Activated CD4-positive, alpha-beta T cell treated with anti-CD3 and anti-CD28 coated beads, Interleukin-2, amount 10 ng/mL, durations not matched to agents 24 days and 14 days (primary cell): ENCODE results near the gene AGO1. TPM values are rescaled to one million over a fixed set of nuclear protein-coding genes. Genes with fewer than 3 reads are reported as not detected.
"Not testable (repeated sequence)": the region's sequence is repeated elsewhere in the genome, so short reads cannot be mapped to it uniquely, and the experiment has no call there.

ENCODE experiments used
- DNase-seq: peaks from one replicate; pipeline ENCODE4 v3.0.0; 2022
- H3K27ac Mint-ChIP-seq: one replicate; pipeline ENCODE4 v1.8.0; 2022; ENCODE audit warnings: mild to moderate bottlenecking, mixed read lengths
- H3K27me3 Mint-ChIP-seq: one replicate; pipeline ENCODE4 v1.8.0; 2022; ENCODE audit warnings: mixed read lengths
- H3K36me3 Mint-ChIP-seq: one replicate; pipeline ENCODE4 v1.8.0; 2022; ENCODE audit warnings: low read depth, mild to moderate bottlenecking, mixed read lengths
- H3K4me1 Mint-ChIP-seq: one replicate; pipeline ENCODE4 v1.8.0; 2021; ENCODE audit warnings: mixed read lengths
- H3K4me3 Mint-ChIP-seq: one replicate; pipeline ENCODE4 v1.8.0; 2022; ENCODE audit warnings: mild to moderate bottlenecking, moderate library complexity, mixed read lengths
- H3K9me3 Mint-ChIP-seq: one replicate; pipeline ENCODE4 v1.8.0; 2021; ENCODE audit warnings: mixed read lengths
- intact Hi-C: fragments of 100-400 bp; cut with micrococcal nuclease; formaldehyde crosslinking; loops from one replicate; pipeline ENCODE4 v1.15.1; 2023
- total RNA-seq: library from RNA; stranded (reverse); gene quantifications from 2 replicates; pipeline ENCODE4 v1.2.3, GENCODE V29; 2022

The AGO1 gene
- total RNA-seq, 1 donor from 2014 or later: 39.1 TPM

GRCh38 chr1:35881850-35882273 is 1.1 kb upstream of the AGO1 start:
- DNase-seq: no peak
- Mint-ChIP-seq H3K9me3 (no peaks in the 10 kb centered on the region), H3K27ac (no peak overlapping the region), H3K27me3 (peaks cover 5% of the 10 kb centered on the region), H3K36me3 (peaks cover 2% of the 10 kb centered on the region), H3K4me3 (peak overlapping the region; percentile 15), H3K4me1 (peaks cover 32% of the 10 kb centered on the region)
- intact Hi-C loops: loop anchor here (2.0 to 5.0 kb wide), 2 partner anchors 49 to 205 kb away; partner anchors contain the start of genes ADPRS and AGO3

DNA sequence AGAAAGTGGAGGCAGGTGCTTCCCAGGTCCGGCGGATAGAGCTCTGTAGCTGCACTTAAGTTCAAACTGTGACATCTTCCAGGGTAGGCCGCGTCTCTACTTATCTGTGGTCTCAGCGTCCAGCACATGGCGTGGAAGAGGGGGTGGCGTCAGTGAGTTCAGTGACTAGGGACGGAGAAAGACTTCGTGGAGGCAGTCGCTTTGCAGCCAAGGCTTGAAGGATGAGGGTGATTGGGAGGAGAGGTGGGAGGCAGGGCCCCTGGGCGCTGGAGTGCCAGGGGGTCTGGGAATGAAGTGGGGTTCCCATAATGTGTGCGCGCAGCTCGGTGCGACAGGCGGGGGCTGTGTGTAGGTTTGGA is 444 bp upstream of the AGO1 start:
- intact Hi-C loops: loop anchor here (2.0 to 5.0 kb wide), 2 partner anchors 48 to 205 kb away; partner anchors contain the start of genes ADPRS and AGO3
- H3K4me3 Mint-ChIP-seq: peak overlapping the region; percentile 15
- no peak for DNase-seq
- peaks cover 38% of the 10 kb centered on the region for H3K4me1 Mint-ChIP-seq
- H3K9me3 Mint-ChIP-seq: no peaks in the 10 kb centered on the region
- H3K36me3 Mint-ChIP-seq: peaks cover 2% of the 10 kb centered on the region
- H3K27me3 Mint-ChIP-seq: peaks cover 5% of the 10 kb centered on the region
- H3K27ac Mint-ChIP-seq: peak overlapping the region; percentile 62

- Mint-ChIP-seq H3K27ac (peak overlapping the region; percentile 82), H3K9me3 (no peaks in the 10 kb centered on the region), H3K36me3 (peaks cover 5% of the 10 kb centered on the region), H3K4me1 (peaks cover 41% of the 10 kb centered on the region), H3K4me3 (peak overlapping the region; percentile 95), H3K27me3 (peaks cover 5% of the 10 kb centered on the region)
- intact Hi-C loops: loop anchor here (2.0 to 5.0 kb wide), 2 partner anchors 47 to 204 kb away; partner anchors contain the start of genes ADPRS and AGO3
- DNase-seq: peak; percentile 84
These were observed 659 bp downstream of the AGO1 start for GRCh38 chr1:35883635-35884101.

DNA sequence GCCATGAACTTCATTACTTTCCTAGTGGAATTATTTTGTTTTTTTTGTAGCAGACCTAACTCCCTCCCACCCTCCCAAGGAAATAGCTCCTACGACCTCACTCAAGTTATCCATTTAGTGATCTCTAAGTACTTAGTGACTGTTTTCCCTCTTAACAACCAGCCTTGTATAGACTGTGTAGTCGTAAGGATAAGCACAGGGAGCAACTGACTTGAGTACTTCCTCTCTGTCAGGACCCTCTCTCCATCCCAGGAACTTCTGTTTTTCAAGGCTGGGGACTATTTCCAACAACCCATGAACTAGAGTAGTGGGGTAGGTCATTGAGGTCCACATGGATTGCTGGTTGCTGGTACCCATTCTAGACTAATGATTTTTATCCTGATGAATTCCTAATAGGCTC is 1.9 kb downstream of the AGO1 start:
- Mint-ChIP-seq H3K9me3 (no peaks in the 10 kb centered on the region), H3K36me3 (peaks cover 10% of the 10 kb centered on the region), H3K4me1 (peaks cover 41% of the 10 kb centered on the region), H3K4me3 (peak overlapping the region; percentile 40), H3K27ac (no peak overlapping the region), H3K27me3 (peaks cover 4% of the 10 kb centered on the region)
- intact Hi-C loops: loop anchor here (5.0 kb wide), 1 partner anchor 202 kb away; the partner anchor contains the start of gene ADPRS
- no peak for DNase-seq

GRCh38 chr1:35885961-35886558 is 3.1 kb downstream of the AGO1 start:
- peaks cover 15% of the 10 kb centered on the region for H3K36me3 Mint-ChIP-seq
- no peak overlapping the region for H3K27ac Mint-ChIP-seq

GRCh38 chr1:35886577-35887431 is 3.8 kb downstream of the AGO1 start:
- Mint-ChIP-seq H3K4me3 (no peak overlapping the region), H3K36me3 (peaks cover 18% of the 10 kb centered on the region), H3K4me1 (peaks cover 38% of the 10 kb centered on the region), H3K9me3 (no peaks in the 10 kb centered on the region), H3K27me3 (peaks cover under 1% of the 10 kb centered on the region), H3K27ac (no peak overlapping the region)
- intact Hi-C loops: no loop called here
- no peak for DNase-seq

More at GRCh38 chr1:35885961-35886558, 3.1 kb downstream of the AGO1 start:
- H3K27me3 Mint-ChIP-seq: peaks cover 4% of the 10 kb centered on the region
- no peak for DNase-seq
- no peak overlapping the region for H3K4me3 Mint-ChIP-seq
- H3K4me1 Mint-ChIP-seq: peaks cover 41% of the 10 kb centered on the region
- intact Hi-C loops: no loop called here
- no peaks in the 10 kb centered on the region for H3K9me3 Mint-ChIP-seq

DNA sequence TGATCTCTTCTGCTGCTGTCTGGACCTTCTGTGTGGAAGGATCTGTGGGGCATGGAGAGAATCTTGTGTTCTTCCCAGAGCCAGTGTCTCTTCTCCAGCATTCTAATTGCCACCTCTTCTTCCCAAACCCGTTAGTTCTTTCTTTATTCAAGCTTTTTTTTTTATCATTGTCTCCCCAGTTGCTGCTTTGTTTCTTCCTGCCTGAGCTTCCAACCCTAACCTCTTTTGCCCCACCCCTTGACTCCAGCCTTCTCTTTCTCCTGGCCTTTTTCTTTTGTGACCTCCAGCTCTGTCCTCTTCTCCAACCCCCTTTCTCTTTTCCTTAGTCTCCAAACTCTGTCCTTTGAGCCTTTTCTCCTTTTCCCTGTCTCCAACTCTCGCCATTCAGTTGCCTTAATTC is 4.5 kb downstream of the AGO1 start:
- no peaks in the 10 kb centered on the region for H3K27me3 Mint-ChIP-seq
- intact Hi-C loops: no loop called here
- no peak overlapping the region for H3K4me3 Mint-ChIP-seq
- H3K36me3 Mint-ChIP-seq: peaks cover 18% of the 10 kb centered on the region
- no peak for DNase-seq
- peak overlapping the region; percentile 14 for H3K27ac Mint-ChIP-seq
- peaks cover 32% of the 10 kb centered on the region for H3K4me1 Mint-ChIP-seq
- no peaks in the 10 kb centered on the region for H3K9me3 Mint-ChIP-seq

DNA sequence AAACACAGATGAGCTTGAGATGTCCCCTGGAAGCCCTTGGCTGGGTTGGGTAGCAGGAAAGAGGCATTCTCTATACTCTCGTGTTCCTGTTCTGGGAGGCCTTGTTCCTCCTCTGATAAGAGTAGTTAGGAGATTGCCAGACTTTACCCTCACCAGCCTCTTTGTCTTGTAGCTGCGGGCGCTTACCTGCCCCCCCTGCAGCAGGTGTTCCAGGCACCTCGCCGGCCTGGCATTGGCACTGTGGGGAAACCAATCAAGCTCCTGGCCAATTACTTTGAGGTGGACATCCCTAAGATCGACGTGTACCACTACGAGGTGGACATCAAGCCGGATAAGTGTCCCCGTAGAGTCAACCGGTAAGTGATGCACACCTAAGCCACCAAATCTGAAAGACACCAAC is 5.2 kb downstream of the AGO1 start:
- Mint-ChIP-seq H3K9me3 (no peaks in the 10 kb centered on the region), H3K36me3 (peaks cover 24% of the 10 kb centered on the region), H3K27ac (no peak overlapping the region), H3K4me1 (peaks cover 30% of the 10 kb centered on the region), H3K4me3 (no peak overlapping the region), H3K27me3 (no peaks in the 10 kb centered on the region)
- intact Hi-C loops: no loop called here
- no peak for DNase-seq

- intact Hi-C loops, H3K27ac Mint-ChIP-seq, DNase-seq, H3K27me3 Mint-ChIP-seq, H3K4me3 Mint-ChIP-seq, H3K9me3 Mint-ChIP-seq: not testable (repeated sequence)
- Mint-ChIP-seq H3K4me1 (peaks cover 29% of the 10 kb centered on the region), H3K36me3 (peaks cover 29% of the 10 kb centered on the region)
These were observed 6.0 kb downstream of the AGO1 start for GRCh38 chr1:35888981-35889380.

DNA sequence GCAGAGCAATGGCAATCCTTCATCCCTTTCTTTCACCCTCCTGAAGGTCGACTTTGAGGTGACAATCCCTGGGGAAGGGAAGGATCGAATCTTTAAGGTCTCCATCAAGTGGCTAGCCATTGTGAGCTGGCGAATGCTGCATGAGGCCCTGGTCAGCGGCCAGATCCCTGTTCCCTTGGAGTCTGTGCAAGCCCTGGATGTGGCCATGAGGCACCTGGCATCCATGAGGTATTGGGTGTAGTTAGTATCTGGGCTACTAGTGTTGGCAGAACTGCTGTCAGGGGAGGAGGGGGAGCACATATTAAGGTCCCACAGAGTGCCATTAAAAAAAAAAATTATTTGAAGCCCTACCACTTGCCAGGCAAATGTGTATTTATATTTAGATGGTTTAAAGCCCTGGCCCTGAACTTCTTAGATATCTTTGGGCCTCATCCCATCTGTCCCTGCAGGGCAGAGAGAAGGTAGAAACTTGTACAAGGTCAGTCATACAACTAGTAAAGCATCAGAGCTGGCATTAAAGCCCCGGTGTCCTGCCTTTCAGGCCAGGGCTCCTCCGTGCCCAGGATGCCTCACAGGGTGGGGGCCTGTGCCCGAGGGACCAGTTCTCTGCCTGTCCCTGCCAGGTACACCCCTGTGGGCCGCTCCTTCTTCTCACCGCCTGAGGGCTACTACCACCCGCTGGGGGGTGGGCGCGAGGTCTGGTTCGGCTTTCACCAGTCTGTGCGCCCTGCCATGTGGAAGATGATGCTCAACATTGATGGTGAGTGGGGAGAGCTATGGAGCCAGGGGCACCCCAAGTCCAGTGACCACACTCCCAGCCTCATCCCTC is 10.3 kb downstream of the AGO1 start:
- intact Hi-C loops: no loop called here
- H3K36me3 Mint-ChIP-seq: peaks cover 45% of the 10 kb centered on the region
- H3K27ac Mint-ChIP-seq: no peak overlapping the region

GRCh38 chr1:35894183-35894582 is 11.2 kb downstream of the AGO1 start:
- no peak for DNase-seq
- H3K4me3 Mint-ChIP-seq: no peak overlapping the region
- peaks cover 3% of the 10 kb centered on the region for H3K4me1 Mint-ChIP-seq
- peaks cover 39% of the 10 kb centered on the region for H3K36me3 Mint-ChIP-seq
- no peaks in the 10 kb centered on the region for H3K9me3 Mint-ChIP-seq
- intact Hi-C loops: no loop called here
- no peak overlapping the region for H3K27ac Mint-ChIP-seq
- no peaks in the 10 kb centered on the region for H3K27me3 Mint-ChIP-seq

More for the DNA sequence above, 10.3 kb downstream of the AGO1 start:
- H3K9me3 Mint-ChIP-seq: no peaks in the 10 kb centered on the region
- no peak for DNase-seq
- no peaks in the 10 kb centered on the region for H3K27me3 Mint-ChIP-seq
- H3K4me3 Mint-ChIP-seq: no peak overlapping the region
- H3K4me1 Mint-ChIP-seq: peaks cover 3% of the 10 kb centered on the region

DNA sequence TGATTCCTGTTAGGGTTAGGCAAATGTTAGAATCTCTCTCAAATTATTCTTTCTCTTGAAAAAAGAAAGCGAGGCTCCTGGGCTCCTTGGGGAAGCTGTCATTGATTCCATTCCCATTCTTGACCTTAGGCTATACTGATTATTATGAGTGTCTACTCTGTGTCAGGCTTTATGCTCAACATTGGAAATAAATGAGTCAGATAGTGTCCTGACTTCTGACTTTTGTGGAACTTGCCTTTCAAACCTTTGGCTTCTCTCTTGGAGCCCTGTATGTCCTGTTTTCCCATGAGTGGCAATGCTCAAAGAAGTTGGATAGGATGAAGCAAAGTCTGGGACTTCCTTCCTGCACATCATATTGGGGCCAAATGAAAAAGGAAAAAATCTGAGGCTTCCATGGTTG is 11.6 kb downstream of the AGO1 start:
- no peak overlapping the region for H3K4me3 Mint-ChIP-seq
- DNase-seq: no peak
- peaks cover 3% of the 10 kb centered on the region for H3K4me1 Mint-ChIP-seq
- no peaks in the 10 kb centered on the region for H3K27me3 Mint-ChIP-seq
- H3K27ac Mint-ChIP-seq: no peak overlapping the region
- intact Hi-C loops: no loop called here
- H3K36me3 Mint-ChIP-seq: peaks cover 37% of the 10 kb centered on the region
- no peaks in the 10 kb centered on the region for H3K9me3 Mint-ChIP-seq

DNA sequence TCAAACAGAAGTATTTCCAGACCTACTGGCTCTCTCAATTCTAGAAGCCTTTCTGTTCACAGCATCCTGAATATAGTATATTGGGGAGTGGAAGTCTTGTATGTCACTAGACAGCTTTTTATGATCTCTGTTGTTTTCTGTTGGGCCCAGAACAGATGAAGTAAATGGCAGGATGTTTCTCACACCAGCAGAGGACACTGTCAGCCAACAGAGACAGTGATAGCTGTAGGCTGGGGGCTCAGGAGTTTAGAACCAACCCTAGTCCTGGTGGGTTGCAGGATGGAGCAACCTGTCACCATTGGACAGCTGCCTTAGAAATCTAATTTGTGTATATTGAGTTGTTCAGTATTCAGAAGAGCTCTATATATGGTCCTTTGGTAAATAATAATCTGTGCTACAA is 16.9 kb downstream of the AGO1 start:
- Mint-ChIP-seq H3K27me3 (no peaks in the 10 kb centered on the region), H3K27ac (no peak overlapping the region), H3K9me3 (no peaks in the 10 kb centered on the region), H3K36me3 (peaks cover 29% of the 10 kb centered on the region), H3K4me3 (no peak overlapping the region), H3K4me1 (no peaks in the 10 kb centered on the region)
- intact Hi-C loops: no loop called here
- no peak for DNase-seq
